PFSK-1 (cell line): ENCODE data around the gene STK10.

ENCODE experiments used
- FOXP2 ChIP-seq: optimal IDR thresholded peaks from 2 replicates; pipeline ENCODE3; 2011; ENCODE audit warnings: borderline replicate concordance, control low read depth, inconsistent platforms; ENCODE audit not compliant: insufficient read depth; ENCODE audit errors: extremely low read length, extremely low read depth
- POLR2AphosphoS5 ChIP-seq: IDR thresholded peaks from 2 replicates; pipeline ENCODE4 v1.6.1; 2012; ENCODE audit warnings: low read depth, mild to moderate bottlenecking, control low read depth, low read length, moderate library complexity
- REST ChIP-seq, 2 experiments: IDR thresholded peaks; 2 replicates each; pipeline versions ENCODE4 v1.6.1 to v1.8.0; 2011 to 2012; ENCODE audit warnings: low read depth in 2 of 2, low read length in 2 of 2, control low read depth in 1 of 2, inconsistent platforms in 1 of 2, mild to moderate bottlenecking in 1 of 2, moderate library complexity in 1 of 2; ENCODE audit not compliant: insufficient read depth in 1 of 2
- SIN3A ChIP-seq: IDR thresholded peaks from 2 replicates; pipeline ENCODE4 v1.6.1; 2012; ENCODE audit warnings: mild to moderate bottlenecking, low read length, moderate library complexity, borderline replicate concordance; ENCODE audit not compliant: insufficient read depth
- TAF1 ChIP-seq: IDR thresholded peaks from 2 replicates; pipeline ENCODE4 v1.6.1; 2012; ENCODE audit warnings: low read length, control low read depth, borderline replicate concordance; ENCODE audit not compliant: insufficient read depth

Gene STK10

GRCh38 chr5:172002840-172003512, 185.0 kb downstream of the STK10 start:
- TF ChIP-seq REST (IDR thresholded peaks at IDR 0.05; ENCODE audit: insufficient read depth in 1 of 2, low read depth in 2 of 2, low read length in 2 of 2): no peak
- TF ChIP-seq SIN3A: no peak
- no peak for TF ChIP-seq TAF1
- TF ChIP-seq FOXP2: no peak
- TF ChIP-seq POLR2AphosphoS5: no peak

- no peak for TF ChIP-seq FOXP2
- TF ChIP-seq REST (IDR thresholded peaks at IDR 0.05; ENCODE audit: insufficient read depth in 1 of 2, low read depth in 2 of 2, low read length in 2 of 2): no peak
- no peak for TF ChIP-seq POLR2AphosphoS5
- no peak for TF ChIP-seq TAF1
- no peak for TF ChIP-seq SIN3A
Measured at GRCh38 chr5:172002310-172002709, 185.7 kb downstream of the STK10 start.

GRCh38 chr5:171999877-172000276, 188.1 kb downstream of the STK10 start:
- no peak for TF ChIP-seq TAF1
- no peak for TF ChIP-seq REST (IDR thresholded peaks at IDR 0.05; ENCODE audit: insufficient read depth in 1 of 2, low read depth in 2 of 2, low read length in 2 of 2)
- no peak for TF ChIP-seq SIN3A
- no peak for TF ChIP-seq POLR2AphosphoS5
- TF ChIP-seq FOXP2: no peak

- TF ChIP-seq FOXP2 (no peak), REST (IDR thresholded peaks at IDR 0.05; ENCODE audit: insufficient read depth in 1 of 2, low read depth in 2 of 2, low read length in 2 of 2) (no peak), TAF1 (no peak), SIN3A (no peak), POLR2AphosphoS5 (no peak)
Measured at GRCh38 chr5:171999100-171999499, 188.9 kb downstream of the STK10 start.

- no peak for TF ChIP-seq REST (IDR thresholded peaks at IDR 0.05; ENCODE audit: insufficient read depth in 1 of 2, low read depth in 2 of 2, low read length in 2 of 2)
- TF ChIP-seq TAF1: no peak
- no peak for TF ChIP-seq SIN3A
- TF ChIP-seq FOXP2: no peak
- no peak for TF ChIP-seq POLR2AphosphoS5
Measured at GRCh38 chr5:171997011-171997410, 191.0 kb downstream of the STK10 start.
